ENCODE measurements around the gene BCL2L1. TPM values are rescaled to one million over a fixed set of nuclear protein-coding genes. Genes with fewer than 3 reads are reported as not detected.

Gene BCL2L1
- total RNA-seq, 6 experiments from 2014 or later, result 111 to 122 (median 117) TPM

GRCh38 chr20:31665753-31666152, 56.9 kb downstream of the BCL2L1 start:
- H3K4me3 Mint-ChIP-seq, result no peak overlapping the region
- no peak for TF ChIP-seq CTCF (IDR thresholded peaks at IDR 0.05)
- H3K4me1 Mint-ChIP-seq (ENCODE audit: low read depth), result peaks cover 54% of the 10 kb centered on the region
- DNase-seq, result no peak
- peaks cover 4% of the 10 kb centered on the region for H3K27me3 Mint-ChIP-seq (ENCODE audit: insufficient read depth)
- H3K9me3 Mint-ChIP-seq, result no peaks in the 10 kb centered on the region
- peaks cover 32% of the 10 kb centered on the region for H3K36me3 Mint-ChIP-seq (ENCODE audit: low read depth)
- H3K27ac Mint-ChIP-seq, result peak overlapping the region; percentile 47; the same call in 1 of the 2 replicates

- no peak for DNase-seq
- H3K9me3 Mint-ChIP-seq, result no peaks in the 10 kb centered on the region
- H3K27me3 Mint-ChIP-seq (ENCODE audit: insufficient read depth), result peaks cover 4% of the 10 kb centered on the region
- no peak overlapping the region for H3K4me3 Mint-ChIP-seq
- H3K4me1 Mint-ChIP-seq (ENCODE audit: low read depth), result peaks cover 52% of the 10 kb centered on the region
- H3K36me3 Mint-ChIP-seq (ENCODE audit: low read depth), result peaks cover 26% of the 10 kb centered on the region
- TF ChIP-seq CTCF (IDR thresholded peaks at IDR 0.05), result no peak
- peak overlapping the region; percentile 53 for H3K27ac Mint-ChIP-seq
These were observed 57.8 kb downstream of the BCL2L1 start for GRCh38 chr20:31664696-31665354.

GRCh38 chr20:31663838-31664695, 58.6 kb downstream of the BCL2L1 start:
- H3K27ac Mint-ChIP-seq, result peak overlapping the region; percentile 74
- no peak overlapping the region; the same call in 1 of the 2 replicates for H3K4me3 Mint-ChIP-seq
- no peaks in the 10 kb centered on the region for H3K9me3 Mint-ChIP-seq
- peaks cover 18% of the 10 kb centered on the region for H3K36me3 Mint-ChIP-seq (ENCODE audit: low read depth)
- DNase-seq, result no peak
- H3K4me1 Mint-ChIP-seq (ENCODE audit: low read depth), result peaks cover 47% of the 10 kb centered on the region
- TF ChIP-seq CTCF (IDR thresholded peaks at IDR 0.05), result no peak
- peaks cover 6% of the 10 kb centered on the region for H3K27me3 Mint-ChIP-seq (ENCODE audit: insufficient read depth)

GRCh38 chr20:31663524-31663837, 59.2 kb downstream of the BCL2L1 start:
- peaks cover 47% of the 10 kb centered on the region for H3K4me1 Mint-ChIP-seq (ENCODE audit: low read depth)

GRCh38 chr20:31662372-31662854, 60.3 kb downstream of the BCL2L1 start:
- TF ChIP-seq CTCF (IDR thresholded peaks at IDR 0.05), result no peak
- Mint-ChIP-seq H3K4me3 (peak overlapping the region; percentile 79), H3K9me3 (no peaks in the 10 kb centered on the region), H3K4me1 (ENCODE audit: low read depth) (peaks cover 40% of the 10 kb centered on the region), H3K36me3 (ENCODE audit: low read depth) (0 out of 2 replicates have a peak, but pooled peaks cover 14% of the 10 kb centered on the region), H3K27me3 (ENCODE audit: insufficient read depth) (peaks cover 5% of the 10 kb centered on the region), H3K27ac (peak overlapping the region; percentile 89)
- DNase-seq, result no peak

More at GRCh38 chr20:31663524-31663837, 59.2 kb downstream of the BCL2L1 start:
- peaks cover 9% of the 10 kb centered on the region for H3K27me3 Mint-ChIP-seq (ENCODE audit: insufficient read depth)
- H3K4me3 Mint-ChIP-seq, result no peak overlapping the region
- DNase-seq, result no peak
- H3K9me3 Mint-ChIP-seq, result no peaks in the 10 kb centered on the region
- no peak for TF ChIP-seq CTCF (IDR thresholded peaks at IDR 0.05)
- peak overlapping the region; percentile 74; the same call in 1 of the 2 replicates for H3K27ac Mint-ChIP-seq
- H3K36me3 Mint-ChIP-seq (ENCODE audit: low read depth), result peaks cover 18% of the 10 kb centered on the region; the same call in 1 of the 2 replicates

All from HFFc6 (cell line).